H9 (cell line): ENCODE results near the gene ARPC5. TPM values are rescaled to one million over a fixed set of nuclear protein-coding genes. Genes with fewer than 3 reads are reported as not detected.

ENCODE experiments used
- DNase-seq: peaks from one replicate; pipeline ENCODE4 v3.0.0-alpha.2; 2017
- H2AFZ ChIP-seq: one replicate; pipeline ENCODE4 v1.6.1; 2013; ENCODE audit warnings: mild to moderate bottlenecking, low read length, control low read depth, moderate library complexity
- H2AK5ac ChIP-seq: 2 replicates; pipeline ENCODE4 v1.6.1; 2013; ENCODE audit warnings: low read length, control low read depth, mixed read lengths; ENCODE audit not compliant: insufficient read length
- H2BK120ac ChIP-seq: one replicate; pipeline ENCODE4 v1.6.1; 2013; ENCODE audit warnings: low read depth, mild to moderate bottlenecking, low read length, control low read depth, inconsistent platforms; ENCODE audit not compliant: poor library complexity, severe bottlenecking
- H2BK12ac ChIP-seq: 2 replicates; pipeline ENCODE4 v1.6.1; 2013; ENCODE audit warnings: low read length, control low read depth, mixed read lengths, low read depth; ENCODE audit not compliant: insufficient read length
- H2BK15ac ChIP-seq: 2 replicates; pipeline ENCODE4 v1.6.1; 2013; ENCODE audit warnings: low read depth, low read length, control low read depth
- H2BK20ac ChIP-seq: one replicate; pipeline ENCODE4 v1.6.1; 2013; ENCODE audit warnings: low read depth, mild to moderate bottlenecking, low read length, control low read depth, inconsistent platforms; ENCODE audit not compliant: poor library complexity, severe bottlenecking
- H2BK5ac ChIP-seq: 2 replicates; pipeline ENCODE4 v1.6.1; 2013; ENCODE audit warnings: low read length, control low read depth, mixed read lengths; ENCODE audit not compliant: insufficient read length
- H3K14ac ChIP-seq: 2 replicates; pipeline ENCODE4 v1.6.1; 2013; ENCODE audit warnings: low read length, control low read depth; ENCODE audit not compliant: insufficient read depth
- H3K18ac ChIP-seq: 2 replicates; pipeline ENCODE4 v1.6.1; 2013; ENCODE audit warnings: low read depth, mild to moderate bottlenecking, mixed read lengths, low read length, control low read depth; ENCODE audit not compliant: insufficient read length
- H3K23ac ChIP-seq: 2 replicates; pipeline ENCODE4 v1.6.1; 2013; ENCODE audit warnings: low read length, control low read depth, mixed read lengths, low read depth; ENCODE audit not compliant: insufficient read length
- H3K23me2 ChIP-seq: 2 replicates; pipeline ENCODE4 v1.6.1; 2013; ENCODE audit warnings: low read depth, mild to moderate bottlenecking, mixed read lengths, low read length, control low read depth; ENCODE audit not compliant: insufficient read length, poor library complexity, severe bottlenecking
- H3K27ac ChIP-seq: 2 replicates; pipeline ENCODE4 v1.5.1; 2013; ENCODE audit warnings: low read length, control low read depth, mixed read lengths, low read depth; ENCODE audit not compliant: insufficient read length
- H3K27me3 ChIP-seq: 2 replicates; pipeline ENCODE4 v1.6.1; 2013; ENCODE audit warnings: low read length, control low read depth, inconsistent platforms; ENCODE audit not compliant: insufficient read depth
- H3K4ac ChIP-seq: 2 replicates; pipeline ENCODE4 v1.6.1; 2013; ENCODE audit warnings: low read depth, mild to moderate bottlenecking, control low read depth, inconsistent platforms, low read length, moderate library complexity
- H3K4me1 ChIP-seq: 2 replicates; pipeline ENCODE4 v1.6.1; 2013; ENCODE audit warnings: low read length, control low read depth, inconsistent platforms; ENCODE audit not compliant: insufficient read depth
- H3K4me2 ChIP-seq: 2 replicates; pipeline ENCODE4 v1.6.1; 2013; ENCODE audit warnings: low read length, control low read depth, mixed read lengths; ENCODE audit not compliant: insufficient read length, insufficient read depth
- H3K56ac ChIP-seq: 2 replicates; pipeline ENCODE4 v1.6.1; 2013; ENCODE audit warnings: low read depth, mild to moderate bottlenecking, mixed read lengths, low read length, control low read depth; ENCODE audit not compliant: insufficient read length
- H3K79me1 ChIP-seq: 2 replicates; pipeline ENCODE4 v1.6.1; 2013; ENCODE audit warnings: low read depth, mild to moderate bottlenecking, moderate library complexity, low read length, control low read depth, inconsistent platforms; ENCODE audit not compliant: insufficient read depth, poor library complexity, severe bottlenecking
- H3K79me2 ChIP-seq: 2 replicates; pipeline ENCODE4 v1.6.1; 2013; ENCODE audit warnings: low read length, control low read depth, inconsistent platforms; ENCODE audit not compliant: insufficient read depth
- H3K9ac ChIP-seq: 2 replicates; pipeline ENCODE4 v1.6.1; 2013; ENCODE audit warnings: low read length, control low read depth, mixed read lengths; ENCODE audit not compliant: insufficient read length; ENCODE audit errors: extremely low read depth
- H3K9me3 ChIP-seq: one replicate; pipeline ENCODE4 v1.6.1; 2013; ENCODE audit warnings: low read depth, low read length, inconsistent platforms; ENCODE audit not compliant: control insufficient read depth
- H3T11ph ChIP-seq: one replicate; pipeline ENCODE4 v1.6.1; 2013; ENCODE audit warnings: mild to moderate bottlenecking, low read length, control low read depth, inconsistent platforms
- H4K20me1 ChIP-seq: one replicate; pipeline ENCODE4 v1.6.1; 2013; ENCODE audit not compliant: control insufficient read depth, insufficient read length, insufficient read depth
- H4K5ac ChIP-seq: 2 replicates; pipeline ENCODE4 v1.6.1; 2013; ENCODE audit warnings: low read depth, mild to moderate bottlenecking, mixed read lengths, low read length, control low read depth; ENCODE audit not compliant: insufficient read length
- H4K8ac ChIP-seq: replicated peaks from 2 replicates; pipeline ENCODE4 v1.6.1; 2013; ENCODE audit warnings: low read length, control low read depth, mixed read lengths, low read depth; ENCODE audit not compliant: insufficient read length
- H4K91ac ChIP-seq: 2 replicates; pipeline ENCODE4 v1.6.1; 2013; ENCODE audit warnings: low read depth, mild to moderate bottlenecking, moderate library complexity, mixed read lengths, low read length, control low read depth; ENCODE audit not compliant: insufficient read length
- H3K27ac Mint-ChIP-seq, 3 experiments: 2 replicates in 2 of 3; 3 replicates in 1 of 3; pipeline ENCODE4 v1.8.0; 2020 to 2021; ENCODE audit warnings: mixed read lengths in 3 of 3, mild to moderate bottlenecking in 1 of 3, moderate library complexity in 1 of 3
- H3K27me3 Mint-ChIP-seq: 2 replicates; pipeline ENCODE4 v1.8.0; 2021; ENCODE audit warnings: low read depth, mild to moderate bottlenecking, moderate library complexity, mixed read lengths
- H3K36me3 Mint-ChIP-seq, 3 experiments: 2 replicates in 2 of 3; 3 replicates in 1 of 3; pipeline ENCODE4 v1.8.0; 2020 to 2021; ENCODE audit warnings: low read depth in 3 of 3, mixed read lengths in 3 of 3; ENCODE audit not compliant: insufficient read depth in 1 of 3
- H3K4me1 Mint-ChIP-seq, 2 experiments: 2 replicates each; pipeline ENCODE4 v1.8.0; 2020; ENCODE audit warnings: mixed read lengths in 2 of 2
- H3K4me3 Mint-ChIP-seq, 2 experiments: 2 replicates in 1 of 2; 3 replicates in 1 of 2; pipeline ENCODE4 v1.8.0; 2020 to 2021; ENCODE audit warnings: mild to moderate bottlenecking in 2 of 2, mixed read lengths in 2 of 2, moderate library complexity in 1 of 2
- H3K9me3 Mint-ChIP-seq, 2 experiments: 2 replicates in 1 of 2; 3 replicates in 1 of 2; pipeline ENCODE4 v1.8.0; 2020; ENCODE audit warnings: mild to moderate bottlenecking in 2 of 2, mixed read lengths in 2 of 2, moderate library complexity in 1 of 2
- CTCF ChIP-seq: fragments of 200-600 bp; sonication (generic); conservative IDR thresholded peaks from 3 replicates; pipeline ENCODE4 v1.8.0; 2021; ENCODE audit warnings: antibody characterized with exemption, mild to moderate bottlenecking
- WGBS: extraction: QIAGEN DNeasy Blood & Tissue Kit; methylation state at CpG from one replicate; pipeline ENCODE4 v1.1.7; 2013; ENCODE audit warnings: missing lambda C conversion rate, low lambda C conversion rate, mixed read lengths; ENCODE audit not compliant: insufficient read length; ENCODE audit errors: extremely low coverage; 5-methylcytosine and 5-hydroxymethylcytosine counted together
- total RNA-seq: library from RNA; stranded (reverse); gene quantifications from 2 replicates; pipeline ENCODE4 v1.2.1, GENCODE V29; 2021

Gene ARPC5
- total RNA-seq, 1 experiment from 2014 or later, result 67.7 TPM

GRCh38 chr1:183655562-183656075 is 20.0 kb upstream of the ARPC5 start:
- H3K14ac ChIP-seq, result no peak overlapping the region
- H3K27ac ChIP-seq, result no peak overlapping the region
- H3K9ac ChIP-seq, result no peak overlapping the region
- H4K91ac ChIP-seq, result no peak overlapping the region
- H2BK120ac ChIP-seq, result no peak overlapping the region
- no peak overlapping the region for H3K56ac ChIP-seq
- TF ChIP-seq CTCF, result peak; percentile 91
- H3K9me3 ChIP-seq, result no peaks in the 10 kb centered on the region
- H3K9me3 Mint-ChIP-seq, result peaks cover 0 to 4% of the 10 kb centered on the region in 2 experiments; a peak in 3 of 5 replicates
- no peak overlapping the region for H3T11ph ChIP-seq
- no peaks in the 10 kb centered on the region for H4K20me1 ChIP-seq
- no peak overlapping the region for H3K4ac ChIP-seq
- no peak overlapping the region for H2BK12ac ChIP-seq
- no peak overlapping the region for H2BK20ac ChIP-seq
- H3K27me3 Mint-ChIP-seq, result no peaks in the 10 kb centered on the region
- H3K23ac ChIP-seq, result no peak overlapping the region
- H3K4me2 ChIP-seq, result no peak overlapping the region
- H2AK5ac ChIP-seq, result no peak overlapping the region
- H3K27ac Mint-ChIP-seq, result no peak overlapping the region
- no CpG with 5 or more reads among the region's 4 CpGs for WGBS
- peak; percentile 78 for DNase-seq
- no peak overlapping the region for H4K5ac ChIP-seq
- no peak overlapping the region for H3K18ac ChIP-seq
- no peak overlapping the region for H2BK5ac ChIP-seq
- peaks cover 0 to 4% (median 0%) of the 10 kb centered on the region in 3 experiments; a peak in 2 of 7 replicates for H3K36me3 Mint-ChIP-seq
- H3K23me2 ChIP-seq, result no peaks in the 10 kb centered on the region
- no peak overlapping the region for H2AFZ ChIP-seq
- no peaks in the 10 kb centered on the region for H3K4me1 ChIP-seq
- no peak overlapping the region for H3K4me3 Mint-ChIP-seq
- H3K79me1 ChIP-seq, result no peaks in the 10 kb centered on the region
- H4K8ac ChIP-seq, result no peak overlapping the region
- no peaks in the 10 kb centered on the region for H3K79me2 ChIP-seq
- H2BK15ac ChIP-seq, result no peak overlapping the region
- H3K27me3 ChIP-seq, result no peaks in the 10 kb centered on the region
- H3K4me1 Mint-ChIP-seq, result peaks cover 6 to 7% of the 10 kb centered on the region in 2 experiments
